AG08396 (cell line): ENCODE measurements around the gene NKD1.
"Not testable (repeated sequence)": the region's sequence is repeated elsewhere in the genome, so short reads cannot be mapped to it uniquely, and the experiment has no call there.

Experiments
- DNase-seq: peaks from one replicate; pipeline ENCODE4 v3.0.0; 2012; ENCODE audit warnings: low spot score, mixed read lengths

Gene NKD1

DNA sequence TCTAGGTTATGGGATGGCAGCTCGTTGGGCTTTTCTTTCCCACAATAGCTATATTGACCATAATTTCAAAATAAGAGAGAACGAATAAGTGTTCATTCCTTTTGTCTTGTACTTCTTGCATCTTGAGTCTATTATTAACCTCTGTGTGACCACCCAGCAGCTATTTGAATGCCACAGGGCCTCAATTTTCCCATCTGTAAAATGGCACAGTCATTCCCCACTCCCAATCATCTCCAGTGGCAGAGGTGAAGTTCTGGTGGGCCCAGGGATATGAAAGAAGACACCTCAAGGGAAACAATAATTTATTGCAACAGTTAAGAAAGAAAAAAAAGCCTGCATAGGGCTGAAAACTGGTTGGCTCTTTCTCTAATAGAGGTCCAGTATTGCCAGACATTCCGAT is 28.6 kb upstream of the NKD1 start:
- no peak for DNase-seq

DNA sequence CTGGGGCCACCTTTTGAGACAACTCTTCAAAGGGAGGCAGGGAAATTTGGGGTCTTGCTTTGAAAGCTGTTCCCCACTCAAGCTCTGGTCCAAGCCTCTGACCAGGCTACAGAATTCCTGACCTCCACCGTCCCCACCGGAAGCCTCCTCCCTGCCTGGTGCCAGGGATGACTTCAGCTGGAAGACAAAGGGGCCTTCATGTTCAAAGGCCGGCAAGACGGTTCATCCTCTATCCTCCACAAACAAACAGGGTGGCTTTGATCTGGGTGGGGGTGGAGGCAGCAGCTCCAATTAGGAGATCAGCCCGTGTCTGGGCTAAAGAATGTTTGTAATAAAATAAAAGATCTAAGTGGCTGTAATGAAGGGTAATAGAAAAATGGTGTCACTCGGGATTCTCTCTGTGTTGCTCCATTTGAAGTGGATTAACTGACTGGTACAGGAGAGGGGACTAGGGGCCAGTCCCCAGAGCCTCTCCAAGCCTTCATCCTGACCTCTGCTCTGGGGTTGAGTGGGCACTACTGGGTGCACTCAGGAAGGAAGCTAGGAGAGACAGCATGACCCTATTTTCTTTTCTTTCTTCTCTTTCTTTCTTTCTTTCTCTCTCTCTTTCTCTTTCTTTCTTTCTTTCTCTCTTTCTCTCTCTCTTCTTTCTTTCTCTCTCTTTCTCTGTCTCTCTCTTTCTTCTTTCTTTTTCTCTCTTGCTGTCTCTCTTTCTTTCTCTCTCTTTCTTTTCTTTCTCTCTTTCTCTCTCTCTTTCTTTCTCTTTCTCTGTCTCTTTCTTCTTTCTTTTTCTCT is 27.5 kb upstream of the NKD1 start:
- no peak for DNase-seq

DNA sequence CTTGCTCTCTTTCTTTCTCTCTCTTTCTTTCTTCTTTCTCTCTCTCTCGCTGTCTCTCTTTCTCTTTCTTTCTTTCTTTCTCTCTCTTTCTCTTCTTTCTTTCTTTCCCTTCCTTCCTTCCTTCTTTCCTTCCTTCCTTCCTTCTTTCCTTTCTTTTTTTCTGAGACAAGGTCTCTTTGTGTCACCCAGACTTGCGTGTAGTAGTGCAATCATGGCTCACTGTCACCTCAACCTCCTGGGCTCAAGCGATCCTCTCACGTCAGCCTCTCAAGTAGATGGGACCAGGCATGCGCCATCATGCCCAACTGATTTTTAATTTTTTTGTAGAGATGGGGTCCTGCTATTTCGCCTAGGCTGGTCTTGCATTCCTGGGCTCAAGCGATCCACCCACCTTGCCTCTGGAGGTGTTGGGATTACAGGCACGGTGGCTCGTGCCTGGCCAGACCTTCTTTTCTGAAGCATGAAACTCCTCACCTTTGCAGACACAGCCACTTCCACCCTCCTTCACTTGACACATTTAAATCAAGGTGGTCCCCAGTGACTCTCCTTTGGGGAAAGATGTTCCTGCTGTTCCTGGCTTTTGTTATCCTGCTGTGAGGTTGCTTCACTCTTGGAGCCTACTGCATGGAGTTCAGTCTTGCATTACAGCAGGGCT is 26.8 kb upstream of the NKD1 start:
- no peak for DNase-seq

DNA sequence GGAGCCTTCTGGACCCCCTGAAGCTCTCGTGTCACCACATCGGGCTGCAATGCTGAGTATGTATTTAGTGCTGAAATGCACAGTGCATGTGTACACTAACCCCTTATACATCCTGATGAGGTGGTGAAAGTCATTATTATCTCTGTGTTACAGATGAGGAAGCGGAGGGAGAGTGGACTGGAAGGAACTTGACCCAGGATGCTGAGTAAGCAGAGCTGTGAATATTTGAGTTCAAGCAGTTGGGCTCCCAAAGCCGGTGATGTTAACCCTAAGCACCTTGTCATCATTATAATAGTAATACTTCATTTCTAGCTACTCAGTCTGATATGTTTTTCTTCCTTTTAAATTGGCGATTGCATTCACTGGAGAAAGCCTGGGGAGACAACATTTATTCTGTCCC is 25.9 kb upstream of the NKD1 start:
- DNase-seq, result no peak

DNA sequence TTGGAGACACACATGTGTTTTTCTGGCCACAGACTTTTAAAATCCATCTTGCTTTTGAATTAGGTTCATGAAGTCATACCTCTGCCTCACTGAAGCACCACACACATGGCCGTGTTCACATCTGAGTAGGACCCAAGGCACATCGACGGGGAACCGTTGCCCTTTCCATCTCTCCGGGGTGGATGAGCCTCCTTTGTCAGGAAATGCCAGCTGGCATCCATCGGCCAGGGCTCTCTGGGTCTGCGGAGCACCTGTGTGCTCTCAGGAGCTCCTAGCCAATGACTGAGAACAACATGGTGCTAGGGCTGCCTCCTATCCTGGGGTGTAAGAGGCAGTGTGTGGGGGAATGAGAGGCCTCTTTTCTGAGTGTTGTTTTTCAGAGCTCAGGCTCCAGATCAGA is 24.5 kb upstream of the NKD1 start:
- DNase-seq, result no peak

DNA sequence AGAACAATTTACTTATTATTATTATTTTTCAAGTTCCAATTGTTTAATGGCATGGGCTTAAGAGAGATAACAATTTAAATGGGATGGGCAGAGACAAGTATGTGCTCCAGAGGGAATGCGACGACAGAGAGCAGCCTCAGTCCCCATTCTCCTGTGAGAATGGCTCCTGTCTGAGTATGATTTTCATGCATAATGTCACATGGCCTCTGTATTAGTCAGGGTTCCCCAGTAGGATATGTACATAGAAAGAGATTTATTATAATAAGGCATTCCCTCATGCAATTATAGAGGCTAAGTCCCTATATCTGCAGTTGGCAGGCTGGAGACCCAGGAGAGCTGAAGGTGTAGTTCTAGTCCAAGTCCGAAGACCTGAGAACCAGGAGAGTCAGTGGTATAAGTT is 22.9 kb upstream of the NKD1 start:
- DNase-seq, result no peak

DNA sequence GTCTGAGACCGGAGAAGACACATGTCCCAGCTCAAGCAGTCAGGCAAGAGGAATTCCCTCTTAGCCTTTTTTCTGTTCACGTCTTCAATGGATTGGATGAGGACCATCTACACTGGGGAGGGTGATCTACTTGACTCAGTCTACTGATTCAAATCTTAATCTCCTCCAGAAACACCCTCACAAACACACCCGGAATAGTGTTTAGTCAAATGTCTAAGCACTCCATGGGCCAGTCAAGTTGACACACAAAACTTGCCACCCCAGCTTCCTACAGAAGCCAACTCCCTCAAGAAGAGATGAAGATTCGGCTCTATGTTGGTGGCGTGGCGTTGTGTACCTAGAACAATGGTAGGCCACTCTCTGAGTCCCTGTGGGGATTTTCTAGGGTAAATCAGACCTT is 22.5 kb upstream of the NKD1 start:
- no peak for DNase-seq

DNA sequence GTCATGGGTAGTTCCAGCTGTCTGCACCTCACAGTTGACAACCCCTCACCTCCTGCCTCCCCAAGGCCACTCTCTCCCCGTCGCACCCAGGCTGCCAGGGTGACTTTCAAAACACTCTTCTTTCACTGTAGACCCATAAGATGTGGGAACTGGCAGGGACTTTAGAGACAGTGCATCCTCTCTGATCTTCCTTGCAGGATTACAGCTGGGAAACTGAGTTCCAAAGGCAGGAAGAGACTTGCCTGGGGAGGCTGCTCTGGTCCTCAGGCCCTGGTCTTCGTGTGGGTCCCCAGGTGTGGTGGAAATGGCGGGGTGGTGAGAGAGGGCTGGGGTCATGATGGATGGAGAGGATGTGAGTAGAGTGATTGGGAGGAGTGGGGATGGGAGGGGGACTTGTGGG is 21.9 kb upstream of the NKD1 start:
- no peak for DNase-seq

DNA sequence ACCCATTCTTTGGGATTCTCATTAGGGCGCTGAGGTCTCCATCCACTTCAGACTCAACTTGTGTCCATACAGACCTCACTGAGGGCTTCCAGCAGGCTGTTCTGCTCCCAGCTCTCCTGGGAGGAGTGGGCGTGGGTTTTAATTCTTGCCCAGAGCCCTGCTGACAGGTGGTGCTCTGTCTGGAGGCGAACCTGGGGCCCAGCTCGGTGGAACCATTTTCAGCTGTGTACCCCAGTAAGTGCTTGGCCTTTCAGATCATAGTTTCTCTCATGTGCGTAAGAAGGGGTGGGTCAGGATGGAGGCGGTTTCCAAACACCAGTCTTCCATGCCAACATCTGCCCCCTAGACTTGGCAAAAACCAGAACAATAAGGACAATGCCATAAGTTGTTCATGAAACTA is 21.4 kb upstream of the NKD1 start:
- no peak for DNase-seq

DNA sequence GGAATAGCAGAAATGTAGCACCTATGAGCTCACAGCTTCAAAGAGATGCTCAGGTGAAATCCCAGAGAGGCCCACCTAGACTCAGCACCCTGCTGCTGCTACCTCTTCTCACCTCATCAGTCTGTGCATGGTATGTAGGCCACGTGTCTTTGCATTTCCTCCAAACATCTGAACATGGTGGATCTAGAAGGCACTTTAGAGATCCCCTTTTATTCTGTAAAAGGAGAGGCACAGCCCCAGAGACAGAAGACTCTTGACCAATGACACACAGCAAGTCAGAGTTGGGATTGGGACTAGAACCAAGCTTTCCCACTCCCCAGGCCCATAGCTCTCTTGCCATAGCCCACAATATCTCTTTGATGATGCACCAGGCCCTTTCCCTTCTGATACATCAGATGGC is 19.4 kb upstream of the NKD1 start:
- DNase-seq, result no peak

DNA sequence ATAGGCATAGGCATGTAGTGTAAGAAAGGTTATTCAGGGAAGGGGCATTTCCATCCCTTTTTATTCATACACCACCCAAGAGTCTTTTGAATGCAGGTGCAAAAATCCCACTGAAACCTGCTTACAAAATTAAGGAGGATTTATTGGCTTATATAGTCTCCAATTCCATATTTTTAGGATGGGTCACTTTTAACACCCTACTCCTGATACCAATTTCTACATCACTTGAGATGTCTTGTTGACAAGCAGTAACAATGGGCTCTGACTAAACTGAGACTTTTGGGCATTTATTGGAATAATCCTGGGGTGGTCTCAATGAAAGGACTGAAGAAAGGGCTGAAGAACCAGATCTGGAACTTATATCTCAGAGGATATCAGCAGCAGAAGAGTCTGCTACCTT is 18.9 kb upstream of the NKD1 start:
- DNase-seq, result no peak

DNA sequence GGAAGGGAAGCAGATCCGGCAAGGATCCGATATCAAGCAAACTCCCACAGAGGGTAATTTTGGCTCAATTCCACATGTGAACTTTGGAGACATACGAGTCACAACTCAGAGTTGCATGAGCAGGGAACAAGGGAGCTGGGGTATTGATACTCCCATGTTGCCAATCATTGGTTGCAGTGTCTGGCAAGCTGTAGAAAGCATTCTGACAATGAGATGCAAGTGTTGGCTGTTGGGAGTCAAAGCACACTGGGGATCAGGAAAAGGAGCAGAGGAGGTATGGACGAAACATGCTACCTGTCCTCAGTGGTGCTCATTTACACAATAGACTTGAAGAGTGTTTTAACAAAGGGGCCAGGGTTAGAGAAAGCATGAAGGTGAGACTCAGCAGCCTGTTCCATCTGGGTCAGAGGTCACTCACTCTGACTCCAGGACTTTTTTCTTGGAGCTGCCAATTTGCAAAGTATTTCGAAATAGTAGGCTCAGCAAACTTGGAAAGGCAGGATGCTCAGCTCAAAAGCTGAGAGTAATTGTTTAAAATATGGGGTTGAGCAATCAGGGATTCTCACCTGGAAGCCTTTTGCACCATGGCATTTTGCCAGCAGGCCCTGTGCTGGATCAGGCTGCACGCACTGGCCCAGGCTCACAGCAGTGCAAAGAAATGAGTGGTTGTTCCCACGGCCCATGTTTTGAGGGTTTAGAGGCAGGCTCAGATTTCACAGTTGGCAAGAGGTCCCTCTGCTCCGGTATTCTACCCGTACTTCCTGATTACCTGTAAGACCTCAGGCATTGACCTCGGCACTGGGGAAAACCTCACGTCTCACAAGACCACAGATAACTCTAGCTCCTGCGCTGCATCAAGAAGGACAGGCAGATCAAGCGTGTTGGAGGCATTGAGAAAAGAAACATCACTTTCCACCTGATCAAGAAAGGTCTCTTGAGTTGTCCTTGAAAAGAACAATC is 17.6 kb upstream of the NKD1 start:
- no peak for DNase-seq

DNA sequence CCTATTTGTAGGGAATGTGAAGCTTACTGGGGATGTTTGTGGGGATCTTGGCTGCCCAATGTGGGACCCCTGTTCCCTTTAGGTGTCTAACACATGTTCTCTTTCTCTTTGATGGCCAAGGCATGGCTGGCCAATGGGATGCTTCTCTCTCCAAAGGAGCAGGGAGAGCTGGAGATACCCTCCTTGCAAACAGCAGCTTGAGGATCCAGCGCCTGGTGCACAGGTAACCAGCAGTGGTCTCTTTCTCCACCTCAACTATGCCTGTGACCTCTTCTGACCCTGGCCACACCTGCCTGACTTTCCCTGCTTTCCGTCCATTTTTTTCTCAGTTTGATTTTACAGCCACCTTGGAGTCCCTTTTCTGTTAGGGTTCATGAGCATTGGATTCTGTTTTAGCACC is 16.8 kb upstream of the NKD1 start:
- DNase-seq, result no peak

DNA sequence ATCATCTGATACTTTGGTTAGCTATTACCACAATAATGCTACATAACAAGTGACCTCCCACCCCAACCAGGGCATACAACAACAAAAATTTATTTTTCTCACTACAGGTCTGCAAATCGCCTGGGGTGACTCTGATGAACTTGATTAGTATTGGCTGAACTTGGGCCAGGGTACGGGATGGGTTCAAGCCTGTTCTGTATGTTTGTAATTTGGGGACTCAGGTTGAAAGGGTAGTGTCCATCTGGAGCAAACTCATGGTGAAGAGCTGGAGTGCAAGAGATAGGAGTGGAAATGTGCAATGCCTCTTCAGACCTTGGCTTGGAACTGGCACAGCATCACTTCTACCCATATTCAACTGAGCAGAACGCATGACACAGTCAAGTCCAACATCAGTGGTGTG is 16.3 kb upstream of the NKD1 start:
- no peak for DNase-seq

DNA sequence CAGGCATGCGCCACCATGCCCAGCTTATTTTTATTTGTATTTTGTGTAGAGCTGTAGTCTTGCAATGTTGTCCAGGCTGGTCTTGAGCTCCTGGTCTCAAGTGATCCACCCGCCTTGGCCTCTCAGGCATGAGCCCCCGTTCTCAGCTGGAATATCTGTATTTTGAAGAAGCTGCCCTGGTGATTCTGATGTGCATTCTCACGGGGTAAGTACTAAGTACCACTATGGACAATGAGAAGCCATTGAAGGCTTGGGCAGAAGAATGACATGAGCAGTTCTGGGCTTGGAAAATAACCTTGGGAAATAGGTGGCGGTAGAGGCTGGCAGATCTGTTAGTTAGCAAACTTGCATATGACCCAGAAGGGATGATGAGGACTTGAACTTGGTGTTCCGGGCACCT is 15.6 kb upstream of the NKD1 start:
- DNase-seq, result no peak

DNA sequence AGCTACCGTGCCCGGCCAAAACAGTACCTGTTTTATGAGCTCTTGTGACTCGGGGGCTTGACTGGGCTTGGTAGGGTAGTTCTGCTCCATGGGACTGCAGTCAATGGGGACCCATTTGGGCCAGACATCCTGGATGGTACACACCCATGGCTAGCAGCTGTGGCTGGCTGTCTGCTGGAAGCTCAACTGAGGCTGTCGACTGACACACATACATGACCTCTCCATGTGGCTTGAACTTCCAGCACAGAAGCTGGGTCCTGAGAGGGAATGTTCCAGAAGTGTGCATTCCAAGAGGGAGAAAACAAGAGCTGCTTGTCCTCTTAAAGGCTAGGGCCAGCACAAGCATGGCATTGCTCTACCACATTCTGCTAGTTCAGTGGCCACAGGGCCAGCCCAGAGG is 14.9 kb upstream of the NKD1 start:
- no peak for DNase-seq

DNA sequence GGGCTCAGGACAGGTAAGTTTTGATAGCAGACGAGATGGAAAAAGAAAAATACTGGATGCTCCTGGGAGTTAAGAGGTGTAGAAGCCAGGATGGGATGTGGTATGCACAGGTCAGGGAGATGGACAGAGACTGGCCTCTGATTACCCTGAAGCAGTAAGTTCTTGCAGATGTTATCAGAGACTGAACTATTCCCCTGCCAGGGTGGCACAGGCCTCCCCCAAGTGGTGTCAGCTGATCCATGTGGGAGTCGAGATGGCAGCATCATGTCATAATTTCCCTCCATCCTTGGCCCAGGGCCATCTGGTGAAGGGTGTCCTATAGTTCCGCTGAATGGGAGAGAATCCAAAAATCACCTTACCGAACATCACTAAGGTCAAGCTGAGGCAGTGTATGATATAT is 14.1 kb upstream of the NKD1 start:
- no peak for DNase-seq

DNA sequence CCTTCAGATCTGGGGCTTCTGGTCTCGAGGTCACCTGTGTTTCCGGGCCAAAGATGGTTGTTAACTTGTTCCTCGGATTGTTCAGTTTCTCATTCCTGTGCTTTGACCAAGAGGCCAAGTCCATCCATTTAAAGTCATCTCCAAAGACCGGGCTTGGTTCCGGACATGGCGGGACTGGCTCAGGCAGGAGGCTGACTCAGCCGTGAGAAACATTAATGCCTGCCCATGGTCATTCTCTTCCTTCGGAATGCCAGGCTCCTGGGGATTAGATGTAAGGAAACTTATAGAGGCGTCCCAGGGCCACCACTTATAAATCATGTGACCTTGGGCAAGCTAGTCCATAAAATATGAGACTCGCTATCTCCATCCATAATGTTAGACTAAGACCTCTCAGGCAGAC is 13.6 kb upstream of the NKD1 start:
- DNase-seq, result no peak

DNA sequence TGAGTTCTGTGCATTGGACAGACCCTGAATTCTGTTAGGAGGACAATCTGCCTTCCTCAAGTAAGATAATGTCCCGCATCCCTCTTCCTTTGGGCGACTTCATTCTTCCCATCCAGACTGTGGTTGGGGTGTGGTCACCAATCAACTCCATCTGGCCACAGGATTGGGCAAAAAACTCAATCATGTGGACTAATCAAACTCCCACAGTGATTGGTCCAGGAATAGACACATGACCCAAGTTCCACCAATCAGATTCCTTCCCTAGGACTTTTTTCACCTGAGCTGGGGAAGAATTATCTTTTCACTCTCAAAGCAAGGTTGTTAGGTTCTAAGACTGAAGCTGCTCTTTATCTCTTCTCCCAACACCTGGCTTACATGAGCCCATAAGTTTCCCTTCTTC is 13.2 kb upstream of the NKD1 start:
- DNase-seq, result no peak

DNA sequence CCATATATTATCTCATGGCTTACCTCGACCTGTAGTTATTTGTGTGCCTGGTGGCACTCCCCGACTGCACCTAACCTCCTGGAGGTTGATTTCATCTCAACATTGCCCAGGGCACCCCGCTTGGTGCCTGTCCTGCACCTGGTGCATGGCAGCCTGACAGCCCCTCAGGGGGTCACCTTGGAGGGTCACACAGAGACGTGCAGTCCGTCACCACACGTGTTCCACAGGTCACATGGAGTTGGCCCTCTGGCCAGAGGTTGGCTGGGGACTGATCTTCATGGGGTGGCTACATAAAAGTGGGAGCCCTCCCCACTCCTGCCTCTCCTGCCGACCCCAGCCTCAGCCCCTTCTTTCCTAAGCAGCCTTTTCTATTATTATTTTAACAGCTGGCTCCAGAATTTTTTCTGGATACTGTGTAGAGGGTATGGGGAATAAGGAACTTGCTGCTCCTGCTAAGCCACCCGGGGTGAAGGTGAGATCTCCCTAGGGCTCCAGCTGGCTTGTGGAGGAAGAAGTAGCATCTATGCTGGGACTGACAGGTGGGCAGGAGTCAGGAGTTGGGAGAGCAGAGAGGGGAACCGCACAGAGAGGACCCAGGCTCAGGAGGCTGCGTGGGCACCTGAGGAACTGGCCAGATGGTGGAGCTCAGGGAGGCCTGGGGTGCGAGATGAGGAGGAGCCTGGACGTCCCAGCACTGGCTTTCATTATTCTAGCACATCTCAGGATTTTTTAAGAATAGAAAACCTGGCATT is 12.5 kb upstream of the NKD1 start:
- no peak for DNase-seq

DNA sequence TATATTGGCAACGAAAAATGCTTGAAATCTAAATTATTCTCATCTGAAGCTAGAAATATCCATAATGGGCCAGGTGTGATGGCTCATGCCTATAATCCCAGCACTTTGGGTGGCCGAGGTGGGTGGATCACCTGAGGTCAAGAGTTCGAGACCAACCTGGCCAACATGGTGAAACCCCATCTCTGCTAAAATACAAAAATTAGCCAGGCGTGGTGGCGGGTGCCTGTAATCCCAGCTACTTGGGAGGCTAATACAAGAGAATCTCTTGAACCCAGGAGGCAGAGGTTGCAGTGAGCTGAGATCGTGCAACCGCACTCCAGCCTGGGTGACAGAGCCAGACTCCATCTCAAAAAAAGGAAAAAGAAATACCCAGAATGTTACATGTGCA is 11.9 kb upstream of the NKD1 start:
- not testable (repeated sequence) for DNase-seq
